IMR-90 (cell line): ENCODE data around the gene PTPRN2. TPM values are rescaled to one million over a fixed set of nuclear protein-coding genes. Genes with fewer than 3 reads are reported as not detected.

Experiments
- ATAC-seq: fragments of 200-7000 bp; cut with Tn5 transposase; 2 replicates; pipeline ENCODE4 v1.9.1; 2020; ENCODE audit warnings: low read depth, mild to moderate bottlenecking, moderate library complexity
- BruUV-seq: library from RNA; stranded (reverse); fragments of 400-500 nt; replicated peaks from 2 replicates; lab custom pipeline; 2021; lab: Mats Ljungman, UMichigan
- CTCF ChIA-PET: fragments of 300-600 bp; formaldehyde crosslinking; extraction: SDS; loops from one replicate; lab custom pipeline; 2021; ENCODE audit warnings: antibody characterized with exemption; lab: Yijun Ruan, JAX
- POLR2A ChIA-PET: fragments of 300-600 bp; sonication (Branson Sonifier 250); formaldehyde crosslinking; loops from one replicate; lab custom pipeline; 2022; ENCODE audit warnings: antibody characterized with exemption; ENCODE audit not compliant: unreplicated experiment; lab: Charles Lee
- DNase-seq: peaks from one replicate; pipeline ENCODE4 v3.0.0; 2013
- H2AFZ ChIP-seq: replicated peaks from 2 replicates; pipeline ENCODE3; 2013; ENCODE audit warnings: low read length, mild to moderate bottlenecking; ENCODE audit not compliant: poor library complexity
- H2AK5ac ChIP-seq: 2 replicates; pipeline ENCODE4 v1.6.1; 2013; ENCODE audit warnings: low read depth, low read length, inconsistent platforms
- H2AK9ac ChIP-seq: replicated peaks from 2 replicates; pipeline ENCODE3; 2013; ENCODE audit warnings: mild to moderate bottlenecking, low read depth, low read length, moderate library complexity; ENCODE audit not compliant: poor library complexity
- H2BK120ac ChIP-seq: 2 replicates; pipeline ENCODE4 v1.6.1; 2013; ENCODE audit warnings: low read depth, low read length, inconsistent platforms
- H2BK15ac ChIP-seq: 3 replicates; pipeline ENCODE4 v1.6.1; 2013; ENCODE audit warnings: low read depth, low read length, inconsistent platforms
- H2BK20ac ChIP-seq: 2 replicates; pipeline ENCODE4 v1.6.1; 2013; ENCODE audit warnings: low read depth, mild to moderate bottlenecking, inconsistent platforms, low read length, moderate library complexity
- H2BK5ac ChIP-seq: 2 replicates; pipeline ENCODE4 v1.6.1; 2013; ENCODE audit warnings: mild to moderate bottlenecking, low read depth, low read length, inconsistent platforms; ENCODE audit not compliant: poor library complexity, severe bottlenecking
- H3K14ac ChIP-seq: replicated peaks from 2 replicates; pipeline ENCODE4 v1.6.1; 2013; ENCODE audit warnings: low read depth, low read length, inconsistent platforms
- H3K18ac ChIP-seq: 2 replicates; pipeline ENCODE4 v1.6.1; 2013; ENCODE audit warnings: low read depth, low read length, control low read depth
- H3K23ac ChIP-seq: 2 replicates; pipeline ENCODE4 v1.6.1; 2013; ENCODE audit warnings: low read depth, low read length, inconsistent platforms
- H3K27ac ChIP-seq: 2 replicates; pipeline ENCODE4 v1.5.1; 2013; ENCODE audit warnings: mild to moderate bottlenecking, control low read depth, low read length; ENCODE audit not compliant: insufficient read depth
- H3K27me3 ChIP-seq: 2 replicates; pipeline ENCODE4 v1.6.1; 2013; ENCODE audit warnings: low read length; ENCODE audit not compliant: control insufficient read depth, insufficient read depth
- H3K36me3 ChIP-seq: 2 replicates; pipeline ENCODE4 v1.6.1; 2013; ENCODE audit warnings: low read length, mixed read lengths; ENCODE audit not compliant: control insufficient read depth, insufficient read depth
- H3K4ac ChIP-seq: 2 replicates; pipeline ENCODE4 v1.6.1; 2013; ENCODE audit warnings: low read depth, low read length, inconsistent platforms
- H3K4me1 ChIP-seq: 2 replicates; pipeline ENCODE4 v1.6.1; 2013; ENCODE audit warnings: low read length, mixed read lengths; ENCODE audit not compliant: control insufficient read depth, insufficient read depth
- H3K4me2 ChIP-seq: 2 replicates; pipeline ENCODE4 v1.6.1; 2013; ENCODE audit warnings: low read depth, mild to moderate bottlenecking, control low read depth, low read length, moderate library complexity
- H3K4me3 ChIP-seq: 2 replicates; pipeline ENCODE4 v1.5.1; 2013; ENCODE audit warnings: low read depth, mild to moderate bottlenecking, control low read depth, low read length, moderate library complexity; ENCODE audit not compliant: insufficient read depth
- H3K56ac ChIP-seq: 2 replicates; pipeline ENCODE4 v1.6.1; 2013; ENCODE audit warnings: low read length, inconsistent platforms; ENCODE audit not compliant: insufficient read depth; ENCODE audit errors: extremely low read depth
- H3K79me1 ChIP-seq, 2 experiments: 2 replicates each; pipeline ENCODE4 v1.6.1; 2013; ENCODE audit warnings: low read length in 2 of 2, inconsistent platforms in 1 of 2, low read depth in 1 of 2
- H3K9ac ChIP-seq: 2 replicates; pipeline ENCODE4 v1.6.1; 2013; ENCODE audit warnings: low read depth, low read length, control low read depth
- H3K9me1 ChIP-seq: 2 replicates; pipeline ENCODE4 v1.6.1; 2013; ENCODE audit warnings: low read length, inconsistent platforms; ENCODE audit not compliant: insufficient read depth
- H3K9me3 ChIP-seq: 2 replicates; pipeline ENCODE4 v1.6.1; 2013; ENCODE audit warnings: low read length; ENCODE audit not compliant: control insufficient read depth, insufficient read depth
- H4K20me1 ChIP-seq: 2 replicates; pipeline ENCODE4 v1.6.1; 2013; ENCODE audit warnings: low read length, inconsistent platforms; ENCODE audit not compliant: insufficient read depth
- H4K5ac ChIP-seq: 2 replicates; pipeline ENCODE4 v1.6.1; 2013; ENCODE audit warnings: mild to moderate bottlenecking, low read depth, low read length, control low read depth
- H4K8ac ChIP-seq, 2 experiments: 2 replicates each; pipeline ENCODE4 v1.6.1; 2013; ENCODE audit warnings: low read depth in 2 of 2, low read length in 2 of 2, control low read depth in 1 of 2, inconsistent platforms in 1 of 2
- H4K91ac ChIP-seq: 2 replicates; pipeline ENCODE4 v1.6.1; 2013; ENCODE audit warnings: low read depth, low read length, inconsistent platforms; ENCODE audit not compliant: insufficient read depth
- BHLHE40 ChIP-seq: fragments of 150-350 bp; IDR thresholded peaks from 2 replicates; pipeline ENCODE4 v1.6.1; 2016; ENCODE audit warnings: mild to moderate bottlenecking, low read depth, low read length
- CEBPB ChIP-seq: IDR thresholded peaks from 2 replicates; pipeline ENCODE4 v1.6.1; 2012; ENCODE audit warnings: low read depth, low read length, improper control_type of control experiment
- CHD1 ChIP-seq: IDR thresholded peaks from 2 replicates; pipeline ENCODE4 v1.6.1; 2012; ENCODE audit warnings: low read depth, low read length, improper control_type of control experiment
- ELK1 ChIP-seq: fragments of 150-350 bp; IDR thresholded peaks from 2 replicates; pipeline ENCODE4 v1.6.1; 2016; ENCODE audit warnings: low read depth, mild to moderate bottlenecking, low read length, moderate library complexity, borderline replicate concordance
- MAZ ChIP-seq: IDR thresholded peaks from 2 replicates; pipeline ENCODE4 v1.6.1; 2012; ENCODE audit warnings: low read depth, mild to moderate bottlenecking, low read length, improper control_type of control experiment, moderate library complexity, borderline replicate concordance
- MXI1 ChIP-seq: IDR thresholded peaks from 2 replicates; pipeline ENCODE4 v1.6.1; 2012; ENCODE audit warnings: low read depth, mild to moderate bottlenecking, low read length, moderate library complexity, borderline replicate concordance
- NFE2L2 ChIP-seq: fragments of 150-350 bp; IDR thresholded peaks from 2 replicates; pipeline ENCODE4 v1.6.1; 2016; ENCODE audit warnings: low read depth, mild to moderate bottlenecking, low read length
- POLR2A ChIP-seq: IDR thresholded peaks from 2 replicates; pipeline ENCODE4 v1.6.1; 2012; ENCODE audit warnings: mild to moderate bottlenecking, low read depth, low read length
- RAD21 ChIP-seq: IDR thresholded peaks from 2 replicates; pipeline ENCODE4 v1.6.1; 2012; ENCODE audit warnings: low read length, improper control_type of control experiment
- RCOR1 ChIP-seq: IDR thresholded peaks from 2 replicates; pipeline ENCODE4 v1.6.1; 2012; ENCODE audit warnings: mild to moderate bottlenecking, low read length, improper control_type of control experiment; ENCODE audit not compliant: insufficient replicate concordance
- RFX5 ChIP-seq: IDR thresholded peaks from 2 replicates; pipeline ENCODE4 v1.8.0; 2012; ENCODE audit warnings: low read depth, mild to moderate bottlenecking, low read length, moderate library complexity
- SMC3 ChIP-seq: fragments of 150-350 bp; IDR thresholded peaks from 2 replicates; pipeline ENCODE4 v1.6.1; 2016; ENCODE audit warnings: low read depth, mild to moderate bottlenecking, antibody characterized with exemption, low read length, moderate library complexity
- USF2 ChIP-seq: fragments of 150-350 bp; IDR thresholded peaks from 2 replicates; pipeline ENCODE4 v1.6.1; 2017; ENCODE audit warnings: mild to moderate bottlenecking, antibody characterized with exemption, low read length, low read depth
- WGBS, 2 experiments: methylation state at CpG; one replicate each; pipeline versions ENCODE4 v1.1.5 to v1.1.7; 2013; ENCODE audit warnings: missing lambda C conversion rate in 2 of 2; ENCODE audit not compliant: insufficient read length in 1 of 2; ENCODE audit errors: extremely low coverage in 2 of 2; 5-methylcytosine and 5-hydroxymethylcytosine counted together
- dilution Hi-C: fragments of 300-500 bp; cut with HindIII; formaldehyde crosslinking; loops from one replicate; pipeline ENCODE4 v1.14.3; 2018; ENCODE audit warnings: low sequenced_read_pairs; ENCODE audit not compliant: unreplicated experiment
- in situ Hi-C: fragments of 300-500 bp; cut with MboI; formaldehyde crosslinking; loops from 3 replicates; pipeline ENCODE4 v1.14.3; 2019; ENCODE audit warnings: low sequenced_read_pairs, inconsistent platforms, mixed read lengths
- intact Hi-C: fragments of 100-400 bp; cut with micrococcal nuclease; formaldehyde crosslinking; loops from 2 replicates; pipeline ENCODE4 v1.10.0; 2022
- polyA plus RNA-seq, 3 experiments: library from polyadenylated mRNA; depleted of rRNA; stranded (reverse); fragments of >200 nt; gene quantifications; 2 replicates each; pipeline ENCODE4 v1.2.3, GENCODE V29; 2012; ENCODE audit warnings: low replicate concordance in 1 of 3
- total RNA-seq: library from RNA; depleted of rRNA; stranded (reverse); fragments of >200 nt; gene quantifications from 2 replicates; pipeline ENCODE4 v1.2.3, GENCODE V29; 2012

The PTPRN2 gene
- total and polyA plus RNA-seq, 2 of the 4 experiments (the other 2 are of a cell fraction) = 0.03 TPM; not detected in 1

GRCh38 chr7:157518514-157519175, 1069.0 kb downstream of the PTPRN2 start:
- Histone ChIP-seq H3K18ac (no peak overlapping the region), H2AK9ac (no peak overlapping the region), H2BK15ac (no peak overlapping the region), H3K4ac (no peak overlapping the region), H4K20me1 (no peaks in the 10 kb centered on the region), H2BK5ac (no peak overlapping the region), H3K14ac (no peak overlapping the region), H3K9me1 (no peaks in the 10 kb centered on the region), H3K27me3 (no peaks in the 10 kb centered on the region), H4K91ac (no peak overlapping the region), H3K56ac (no peak overlapping the region), H2BK120ac (no peak overlapping the region), H3K27ac (no peak overlapping the region), H2AK5ac (no peak overlapping the region), H3K23ac (no peak overlapping the region), H4K5ac (no peak overlapping the region), H4K8ac (no peak overlapping the region), H3K9me3 (peaks cover 44% of the 10 kb centered on the region), H3K79me1 (no peaks in the 10 kb centered on the region), H3K36me3 (no peaks in the 10 kb centered on the region), H3K4me3 (no peak overlapping the region), H2AFZ (no peak overlapping the region), H3K4me2 (no peak overlapping the region), H3K4me1 (no peaks in the 10 kb centered on the region), H2BK20ac (no peak overlapping the region), H3K9ac (no peak overlapping the region)
- ATAC-seq = no peak
- in situ Hi-C loops = no loop called here
- BruUV-seq = no TSS peak
- POLR2A ChIA-PET = no interaction called here
- DNase-seq = no peak
- CTCF ChIA-PET = no interaction called here
- TF ChIP-seq POLR2A = no peak
- TF ChIP-seq CEBPB = no peak
- no peak for TF ChIP-seq RAD21
- no peak for TF ChIP-seq CHD1
- TF ChIP-seq RFX5 = no peak
- TF ChIP-seq ELK1 = no peak
- TF ChIP-seq SMC3 = no peak
- no peak for TF ChIP-seq RCOR1
- no peak for TF ChIP-seq USF2
- no peak for TF ChIP-seq NFE2L2
- TF ChIP-seq MXI1 = no peak
- no peak for TF ChIP-seq MAZ
- TF ChIP-seq BHLHE40 = no peak
- WGBS, 2 experiments = 40% methylated on average over 2 of the region's 6 CpGs; no CpG with 5 or more reads in 1 of the 2 experiments
- dilution Hi-C loops = no loop called here
- intact Hi-C loops = no loop called here
